Stimulated activated CD8-positive, alpha-beta memory T cell treated with anti-CD3 and anti-CD28 coated beads, Interleukin-4, amount 100 ng/mL, for 1 hour (primary cell): ENCODE results near the gene CALHM2.

Experiments
- DNase-seq, 2 donors: peaks; one replicate each; pipeline ENCODE4 v3.0.0-alpha.2; 2020; ENCODE audit warnings: low read depth in 2 of 2, low spot score in 1 of 2

Gene CALHM2

GRCh38 chr10:103451091-103451813 lies 918 bp downstream of the CALHM2 start:
- DNase-seq: peak; percentile 6 to 15

DNA sequence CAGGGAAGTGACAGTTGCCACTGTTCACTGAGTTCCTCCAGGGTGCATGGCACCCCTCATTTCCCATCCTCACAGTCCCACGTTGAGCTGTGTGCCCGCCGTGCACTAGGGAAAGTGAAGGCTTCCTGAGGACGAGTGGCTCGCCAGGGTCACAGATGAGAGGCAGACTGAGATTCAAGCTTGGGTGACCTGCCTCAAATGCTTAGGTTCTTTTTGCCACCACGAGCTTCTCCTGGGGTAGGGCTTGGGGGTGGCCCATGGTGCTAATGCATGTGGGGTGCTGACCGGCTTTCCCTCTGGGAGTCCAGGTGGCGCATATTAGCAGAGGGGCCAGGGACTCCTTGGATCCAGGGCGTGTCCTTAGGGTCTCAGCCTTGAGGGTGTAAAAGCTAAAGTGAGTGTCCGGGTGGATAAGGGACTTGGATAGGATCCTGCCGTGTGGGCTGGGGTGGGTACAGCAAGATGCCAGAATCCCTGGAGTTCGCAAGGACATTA lies 1.9 kb downstream of the CALHM2 start:
- DNase-seq: no peak

DNA sequence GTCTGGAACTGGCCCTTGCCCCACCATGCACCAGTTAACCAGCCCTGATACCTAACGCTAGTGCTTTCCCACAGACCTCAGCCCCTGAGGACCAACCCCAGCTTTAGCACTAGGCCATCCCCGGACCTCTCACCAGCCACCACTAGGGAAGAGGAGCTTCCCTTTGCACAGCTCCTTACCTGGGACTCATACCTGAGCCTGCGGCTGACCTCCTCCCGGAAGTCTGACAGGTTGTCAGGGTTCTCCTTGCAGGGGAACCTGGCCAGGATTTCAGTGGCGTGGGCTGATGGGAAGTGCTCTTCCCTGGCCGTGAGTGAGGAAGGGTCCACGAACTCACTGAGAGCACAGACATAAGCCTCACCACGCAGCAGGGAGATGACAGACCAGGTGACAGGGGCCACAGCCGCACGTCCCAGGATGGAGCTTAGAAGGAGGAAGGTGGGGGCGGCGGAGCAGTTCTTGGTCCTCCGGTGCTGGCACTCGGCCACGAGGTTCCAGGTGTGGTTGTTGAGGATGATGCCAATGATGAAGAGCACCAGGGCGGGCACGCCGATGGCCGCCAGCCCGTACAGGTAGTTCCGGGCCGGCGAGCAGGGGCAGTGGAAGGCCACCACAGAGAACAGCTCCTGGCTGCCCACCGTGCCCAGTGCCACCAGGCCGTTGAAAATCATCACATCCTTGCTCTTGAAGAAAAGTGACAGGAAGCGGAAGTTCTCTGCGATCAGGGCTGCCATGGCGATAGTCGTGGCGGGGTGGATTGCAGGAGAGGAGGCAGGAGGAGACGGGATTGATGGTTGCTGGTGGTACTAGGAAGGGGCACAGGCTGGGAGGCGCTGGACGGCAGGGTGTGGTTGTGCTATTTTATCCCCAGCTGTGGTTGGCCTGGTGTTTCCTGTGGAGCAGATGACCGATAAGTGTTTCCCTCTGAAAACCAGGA lies 2.7 kb downstream of the CALHM2 start:
- no peak for DNase-seq

DNA sequence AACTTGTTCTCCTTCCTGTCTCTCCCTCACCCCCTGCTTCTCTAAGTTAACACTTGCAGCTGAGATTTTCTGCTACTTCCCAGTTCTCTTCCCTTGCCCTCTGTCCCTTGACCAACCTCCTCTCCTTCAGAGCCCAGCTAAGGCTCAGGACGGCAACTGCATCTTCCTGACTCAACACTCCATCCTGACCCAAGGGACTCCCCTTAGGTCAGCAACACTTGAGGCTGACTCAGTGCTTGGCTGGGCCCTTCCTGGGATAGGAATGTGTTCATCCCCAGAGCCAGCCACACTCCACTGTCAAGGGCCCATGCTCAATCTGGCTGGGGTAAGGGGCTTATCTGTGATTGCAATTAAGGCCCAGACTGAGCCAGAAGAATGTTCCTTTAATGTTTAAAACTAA lies 3.4 kb downstream of the CALHM2 start:
- no peak for DNase-seq

- no peak for DNase-seq
Measured at GRCh38 chr10:103447187-103447586, 5.0 kb downstream of the CALHM2 start.

GRCh38 chr10:103445767-103446567 lies 6.2 kb downstream of the CALHM2 start:
- no peak for DNase-seq

GRCh38 chr10:103445366-103445765 lies 6.8 kb downstream of the CALHM2 start:
- DNase-seq: no peak

DNA sequence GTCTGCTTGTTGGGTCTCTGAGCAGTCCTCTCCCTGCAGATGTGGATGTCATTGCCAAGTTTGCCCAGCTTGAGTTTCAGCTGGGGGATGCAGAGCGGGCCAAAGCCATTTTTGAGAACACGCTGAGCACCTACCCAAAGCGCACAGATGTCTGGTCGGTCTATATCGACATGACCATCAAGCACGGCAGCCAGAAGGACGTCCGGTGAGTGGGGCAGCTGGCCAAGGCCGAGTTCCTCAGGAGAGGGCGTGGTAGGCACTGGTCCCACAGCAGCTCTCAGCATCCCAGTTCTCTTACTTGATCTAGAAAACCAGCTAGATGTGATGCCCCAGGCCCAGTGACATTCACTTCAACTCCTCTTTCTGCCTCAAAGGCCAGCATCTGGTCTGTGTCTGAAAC lies 7.7 kb downstream of the CALHM2 start:
- DNase-seq: no peak

- DNase-seq: no peak
Measured at GRCh38 chr10:103443475-103444185, 8.5 kb downstream of the CALHM2 start.

DNA sequence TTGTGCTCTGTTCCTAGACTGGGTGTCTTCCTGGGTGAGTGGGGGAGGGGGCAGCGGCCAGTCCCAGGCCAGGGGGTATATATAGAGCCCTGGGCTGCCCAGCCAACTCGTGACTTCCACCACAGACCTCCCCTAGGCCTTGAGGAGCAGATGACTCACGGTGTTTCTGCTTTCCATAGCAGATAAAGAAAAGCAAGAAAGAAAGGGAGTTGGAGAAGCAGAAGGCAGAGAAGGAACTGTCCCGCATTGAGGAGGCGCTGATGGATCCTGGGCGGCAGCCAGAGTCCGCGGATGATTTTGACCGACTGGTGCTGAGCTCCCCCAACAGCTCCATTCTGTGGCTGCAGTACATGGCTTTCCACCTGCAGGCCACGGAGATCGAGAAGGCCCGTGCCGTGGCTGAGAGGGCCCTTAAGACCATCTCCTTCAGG lies 10.1 kb downstream of the CALHM2 start:
- no peak for DNase-seq

DNA sequence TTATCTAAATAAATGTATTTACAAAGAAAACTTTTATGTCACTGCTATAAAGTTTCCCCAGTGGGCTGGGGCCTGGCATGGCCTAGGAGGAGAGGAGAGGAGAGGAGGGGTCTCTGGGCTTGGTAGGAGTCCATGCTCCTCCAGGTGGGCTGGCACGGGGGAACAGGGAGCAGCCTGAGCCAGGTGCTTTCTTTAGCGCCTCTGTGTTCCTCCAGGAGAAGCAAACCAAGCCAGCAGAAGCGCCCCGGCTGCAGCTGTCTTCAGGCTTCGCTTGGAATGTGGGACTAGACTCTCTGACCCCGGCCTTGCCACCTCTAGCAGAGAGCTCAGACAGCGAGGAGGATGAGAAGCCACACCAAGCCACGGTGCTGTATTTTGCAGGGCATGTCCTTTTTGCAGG lies 10.6 kb downstream of the CALHM2 start:
- no peak for DNase-seq

DNA sequence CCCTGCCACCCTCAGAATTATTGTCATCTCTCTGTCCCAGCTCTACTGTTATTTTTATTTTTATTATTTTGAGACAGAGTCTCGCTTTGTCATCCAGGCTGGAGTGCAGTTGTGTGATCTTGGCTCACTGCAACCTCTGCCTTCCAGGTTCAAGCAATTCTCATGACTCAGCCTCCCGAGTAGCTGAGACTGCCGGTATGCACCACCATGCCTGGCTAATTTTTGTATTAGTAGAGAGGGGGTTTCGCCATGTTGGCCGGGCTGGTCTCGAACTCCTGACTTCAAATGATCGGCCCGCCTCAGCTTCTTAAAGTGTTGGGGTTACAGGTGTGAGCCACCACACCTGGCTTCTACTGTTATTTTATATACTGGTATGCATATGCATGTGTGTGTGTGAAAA lies 11.0 kb downstream of the CALHM2 start:
- DNase-seq: no peak

- no peak for DNase-seq
Measured at GRCh38 chr10:103440416-103440815, 11.8 kb downstream of the CALHM2 start.

DNA sequence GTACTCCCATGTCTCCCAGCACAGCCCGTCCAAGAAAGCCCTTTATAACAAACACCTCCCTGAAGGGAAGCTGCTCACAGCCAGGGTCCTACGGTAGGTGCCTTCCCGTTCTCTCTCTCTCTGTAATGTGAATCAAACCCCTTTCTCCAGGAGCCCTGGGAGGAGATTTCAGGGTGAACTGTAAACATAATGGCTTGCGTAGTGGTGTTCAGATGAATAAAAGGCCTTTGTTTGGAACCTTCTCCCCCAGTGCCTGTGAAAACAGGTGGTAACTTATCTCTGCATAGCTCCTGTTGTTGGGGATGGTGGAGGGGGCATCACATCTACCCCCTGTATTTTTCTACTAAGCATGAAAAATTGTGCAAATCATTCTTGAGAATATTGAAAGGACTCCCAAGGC lies 12.4 kb downstream of the CALHM2 start:
- DNase-seq: no peak

- no peak for DNase-seq
Measured at GRCh38 chr10:103433858-103434257, 18.3 kb downstream of the CALHM2 start.

GRCh38 chr10:103431902-103432301 lies 20.3 kb downstream of the CALHM2 start:
- no peak for DNase-seq

DNA sequence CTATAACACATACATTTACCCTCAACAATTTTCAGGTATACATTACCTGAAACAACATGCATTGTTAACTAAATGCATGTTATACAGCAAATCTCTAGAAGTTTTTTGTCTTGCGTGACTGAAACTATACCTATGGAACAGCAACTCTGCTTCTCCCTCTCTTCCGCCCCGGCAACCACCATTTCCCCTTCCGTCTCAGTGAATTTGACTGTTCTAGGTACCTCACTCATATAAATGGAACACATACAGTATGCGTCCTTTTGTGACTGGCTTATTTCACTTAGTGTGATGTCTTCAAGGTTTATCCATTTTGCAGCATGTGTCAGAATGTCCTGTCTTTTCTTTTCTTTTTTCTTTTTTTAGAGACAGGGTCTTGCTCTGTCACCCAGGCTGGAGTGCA lies 22.5 kb downstream of the CALHM2 start:
- no peak for DNase-seq

GRCh38 chr10:103428989-103429643 lies 23.1 kb downstream of the CALHM2 start:
- no peak for DNase-seq

DNA sequence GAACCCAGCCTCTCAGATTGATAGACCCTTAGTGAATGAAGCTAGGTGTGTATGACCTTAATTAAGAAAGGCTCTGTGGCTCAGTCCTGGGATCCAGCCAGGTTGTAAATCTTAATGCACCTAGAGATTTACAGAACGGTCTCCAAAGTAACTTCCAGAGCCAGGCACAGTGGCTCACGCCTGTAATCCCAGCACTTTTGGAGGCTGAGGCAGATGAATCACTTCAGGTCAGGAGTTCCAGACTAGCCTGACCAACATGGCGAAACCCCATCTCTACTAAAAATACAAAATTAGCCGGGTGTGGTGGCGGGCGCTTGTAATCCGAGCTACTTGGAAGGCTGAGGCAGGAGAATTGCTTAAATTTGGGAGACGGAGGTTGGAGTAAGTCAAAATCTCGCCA lies 24.3 kb downstream of the CALHM2 start:
- no peak for DNase-seq

DNA sequence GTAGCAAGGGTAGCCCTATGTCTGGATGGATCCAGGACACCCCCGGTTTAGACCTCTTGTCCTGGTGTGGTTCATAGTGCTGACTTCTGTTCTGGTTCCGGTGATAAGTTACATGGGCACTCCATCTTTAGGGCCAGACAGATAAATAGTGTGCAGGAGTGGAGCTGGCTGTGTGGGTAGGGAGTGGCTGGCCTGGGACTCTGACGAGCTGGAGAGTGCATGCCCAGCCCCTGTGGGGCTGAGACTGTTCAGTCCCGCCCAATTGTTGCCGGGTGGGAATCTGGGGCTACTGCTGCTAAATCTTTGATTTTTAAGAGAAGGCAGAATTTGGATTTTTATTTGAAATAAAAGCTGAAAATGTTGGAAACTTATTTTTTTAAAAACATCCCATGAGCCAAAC lies 28.4 kb downstream of the CALHM2 start:
- DNase-seq: no peak
